Natural killer cell (primary cell): ENCODE results near the gene SUDS3. TPM values are rescaled to one million over a fixed set of nuclear protein-coding genes. Genes with fewer than 3 reads are reported as not detected.

Source experiments
- ATAC-seq, 3 donors: fragments of 150-1000 bp in 2 of 3; fragments of 200-7000 bp in 1 of 3; cut with Tn5 transposase; 1 replicate in 1 of 3; 2 replicates in 2 of 3; pipeline ENCODE4 v1.10.0; 2021; ENCODE audit warnings: mild to moderate bottlenecking in 2 of 3, moderate library complexity in 2 of 3
- DNase-seq, 2 donors: peaks; one replicate each; pipeline versions ENCODE4 v3.0.0 to v3.0.0-alpha.2; 2013 to 2021; ENCODE audit warnings: mixed read lengths in 1 of 2
- H3K27ac ChIP-seq: one replicate; pipeline ENCODE4 v1.5.1; 2013; ENCODE audit warnings: mild to moderate bottlenecking, low read length
- H3K27me3 ChIP-seq: one replicate; pipeline ENCODE4 v1.6.1; 2013; ENCODE audit warnings: low read length; ENCODE audit not compliant: control insufficient read depth, insufficient read depth
- H3K36me3 ChIP-seq: one replicate; pipeline ENCODE4 v1.6.1; 2013; ENCODE audit warnings: low read length; ENCODE audit not compliant: control insufficient read depth, insufficient read depth
- H3K4me1 ChIP-seq: one replicate; pipeline ENCODE4 v1.6.1; 2013; ENCODE audit warnings: low read length; ENCODE audit not compliant: control insufficient read depth, insufficient read depth
- H3K4me3 ChIP-seq: one replicate; pipeline ENCODE4 v1.5.1; 2013; ENCODE audit warnings: low read length
- H3K9me3 ChIP-seq: one replicate; pipeline ENCODE4 v1.6.1; 2013; ENCODE audit warnings: low read length; ENCODE audit not compliant: control insufficient read depth, insufficient read depth
- H3K27ac Mint-ChIP-seq, 2 donors: one replicate each; pipeline ENCODE4 v1.8.0; 2022; ENCODE audit warnings: mild to moderate bottlenecking in 2 of 2, mixed read lengths in 2 of 2, moderate library complexity in 1 of 2
- H3K27me3 Mint-ChIP-seq, 2 donors: one replicate each; pipeline ENCODE4 v1.8.0; 2022; ENCODE audit warnings: low read depth in 2 of 2, mixed read lengths in 2 of 2
- H3K36me3 Mint-ChIP-seq: one replicate; pipeline ENCODE4 v1.8.0; 2022; ENCODE audit warnings: mixed read lengths
- H3K4me1 Mint-ChIP-seq, 2 donors: one replicate each; pipeline ENCODE4 v1.8.0; 2022; ENCODE audit warnings: mixed read lengths in 2 of 2
- H3K4me3 Mint-ChIP-seq: one replicate; pipeline ENCODE4 v1.8.0; 2022; ENCODE audit warnings: mild to moderate bottlenecking, moderate library complexity, mixed read lengths
- H3K9me3 Mint-ChIP-seq, 2 donors: one replicate each; pipeline ENCODE4 v1.8.0; 2022; ENCODE audit warnings: mixed read lengths in 2 of 2
- CTCF ChIP-seq: fragments of 200-600 bp; IDR thresholded peaks from one replicate; pipeline ENCODE4 v1.8.0; 2022; ENCODE audit warnings: antibody characterized with exemption
- WGBS: methylation state at CpG from one replicate; pipeline ENCODE4 v1.1.7; 2013; ENCODE audit warnings: missing lambda C conversion rate; ENCODE audit not compliant: insufficient coverage; 5-methylcytosine and 5-hydroxymethylcytosine counted together
- intact Hi-C: fragments of 100-400 bp; cut with micrococcal nuclease; formaldehyde crosslinking; loops from one replicate; pipeline ENCODE4 v1.14.2; 2022
- total RNA-seq, 4 donors: library from RNA; stranded (reverse); fragments of 120-200 nt in 1 of 4; gene quantifications; one replicate each; pipeline versions ENCODE4 v1.2.3 to v1.2.4, GENCODE V29; 2013 to 2022

SUDS3 gene
- total RNA-seq, 3 donors from 2014 or later (not counting 1 experiment from before 2014, with no cell fraction given): 27.5 to 40.3 (median 35.7) TPM

- Mint-ChIP-seq H3K36me3 (no peaks in the 10 kb centered on the region), H3K9me3 (no peaks in the 10 kb centered on the region), H3K27me3 (no peaks in the 10 kb centered on the region), H3K27ac (peak overlapping the region; percentile 90 to 91), H3K4me1 (peaks cover 52 to 67% of the 10 kb centered on the region in 2 donors), H3K4me3 (peak overlapping the region; percentile 96)
- peak in 1 of 2 donors; percentile 69 for DNase-seq
- peak; percentile 56 to 80 (median 70) for ATAC-seq
- WGBS: 0% methylated on average over 3 of the region's 4 CpGs
- H3K27ac ChIP-seq: peak overlapping the region; percentile 85
- intact Hi-C loops: loop anchor here (5.0 kb wide), 1 partner anchor 52 kb away; no protein-coding TSS in a partner anchor
- no peaks in the 10 kb centered on the region for H3K27me3 ChIP-seq
- H3K4me3 ChIP-seq: peak overlapping the region; percentile 73
- H3K9me3 ChIP-seq: no peaks in the 10 kb centered on the region
- TF ChIP-seq CTCF: no peak
- no peaks in the 10 kb centered on the region for H3K36me3 ChIP-seq
- peaks cover 18% of the 10 kb centered on the region for H3K4me1 ChIP-seq
Measured at GRCh38 chr12:118359541-118359915, 16.8 kb upstream of the SUDS3 start.

GRCh38 chr12:118361092-118361404 lies 15.3 kb upstream of the SUDS3 start:
- intact Hi-C loops: no loop called here
- no peak overlapping the region for H3K27ac ChIP-seq
- peaks cover 14% of the 10 kb centered on the region for H3K4me1 ChIP-seq
- TF ChIP-seq CTCF: no peak
- H3K36me3 ChIP-seq: no peaks in the 10 kb centered on the region
- Mint-ChIP-seq H3K4me3 (no peak overlapping the region), H3K27me3 (no peaks in the 10 kb centered on the region), H3K4me1 (peaks cover 41 to 63% of the 10 kb centered on the region in 2 donors), H3K27ac (peak overlapping the region in 1 of 2 donors; percentile 90), H3K9me3 (no peaks in the 10 kb centered on the region), H3K36me3 (no peaks in the 10 kb centered on the region)
- ATAC-seq (no peak), DNase-seq (no peak)
- H3K27me3 ChIP-seq: no peaks in the 10 kb centered on the region
- WGBS: 96% methylated on average over 4 of the region's 5 CpGs
- H3K9me3 ChIP-seq: no peaks in the 10 kb centered on the region
- H3K4me3 ChIP-seq: no peak overlapping the region

GRCh38 chr12:118361889-118362288 lies 14.5 kb upstream of the SUDS3 start:
- no peak overlapping the region for H3K4me3 Mint-ChIP-seq
- 90% methylated on average over 4 of the region's 4 CpGs for WGBS
- TF ChIP-seq CTCF: no peak
- intact Hi-C loops: no loop called here
- no peaks in the 10 kb centered on the region for H3K9me3 ChIP-seq
- H3K27me3 ChIP-seq: no peaks in the 10 kb centered on the region
- peaks cover 6% of the 10 kb centered on the region for H3K4me1 ChIP-seq
- H3K4me1 Mint-ChIP-seq: peaks cover 38 to 55% of the 10 kb centered on the region in 2 donors
- H3K36me3 ChIP-seq: no peaks in the 10 kb centered on the region
- no peak overlapping the region for H3K27ac Mint-ChIP-seq
- no peak for ATAC-seq
- no peaks in the 10 kb centered on the region for H3K36me3 Mint-ChIP-seq
- no peak overlapping the region for H3K27ac ChIP-seq
- no peak overlapping the region for H3K4me3 ChIP-seq
- H3K9me3 Mint-ChIP-seq: no peaks in the 10 kb centered on the region
- no peaks in the 10 kb centered on the region for H3K27me3 Mint-ChIP-seq
- no peak for DNase-seq

GRCh38 chr12:118368821-118369220 lies 7.5 kb upstream of the SUDS3 start:
- Histone ChIP-seq H3K4me3 (no peak overlapping the region), H3K4me1 (peaks cover 19% of the 10 kb centered on the region), H3K27me3 (no peaks in the 10 kb centered on the region), H3K27ac (no peak overlapping the region), H3K36me3 (no peaks in the 10 kb centered on the region), H3K9me3 (no peaks in the 10 kb centered on the region)
- no peaks in the 10 kb centered on the region for H3K36me3 Mint-ChIP-seq
- H3K4me1 Mint-ChIP-seq: peaks cover 24 to 62% of the 10 kb centered on the region in 2 donors
- no peak overlapping the region for H3K4me3 Mint-ChIP-seq
- H3K27me3 Mint-ChIP-seq: peaks cover 0 to 3% of the 10 kb centered on the region in 2 donors
- no peak overlapping the region for H3K27ac Mint-ChIP-seq
- no peak for ATAC-seq
- 83% methylated on average over 1 of the region's 4 CpGs for WGBS
- intact Hi-C loops: no loop called here
- no peak for DNase-seq
- TF ChIP-seq CTCF: no peak
- H3K9me3 Mint-ChIP-seq: no peaks in the 10 kb centered on the region
